LNCaP clone FGC (cell line): ENCODE results near the gene NDUFS7.

Source experiments
- DNase-seq: peaks from one replicate; pipeline ENCODE4 v3.0.0-alpha.2; 2011; ENCODE audit warnings: low read depth
- H3K4me3 ChIP-seq: 2 replicates; pipeline ENCODE4 v1.5.1; 2011; ENCODE audit warnings: mild to moderate bottlenecking, low read depth, low read length, control low read depth
- TF ChIP-seq, protein P1 (sequence below): IDR thresholded peaks from 2 replicates; pipeline ENCODE4 v1.5.1; 2012; ENCODE audit warnings: mild to moderate bottlenecking; ENCODE audit not compliant: control insufficient read depth, insufficient read depth; ENCODE audit errors: extremely low read depth

NDUFS7 gene

DNA sequence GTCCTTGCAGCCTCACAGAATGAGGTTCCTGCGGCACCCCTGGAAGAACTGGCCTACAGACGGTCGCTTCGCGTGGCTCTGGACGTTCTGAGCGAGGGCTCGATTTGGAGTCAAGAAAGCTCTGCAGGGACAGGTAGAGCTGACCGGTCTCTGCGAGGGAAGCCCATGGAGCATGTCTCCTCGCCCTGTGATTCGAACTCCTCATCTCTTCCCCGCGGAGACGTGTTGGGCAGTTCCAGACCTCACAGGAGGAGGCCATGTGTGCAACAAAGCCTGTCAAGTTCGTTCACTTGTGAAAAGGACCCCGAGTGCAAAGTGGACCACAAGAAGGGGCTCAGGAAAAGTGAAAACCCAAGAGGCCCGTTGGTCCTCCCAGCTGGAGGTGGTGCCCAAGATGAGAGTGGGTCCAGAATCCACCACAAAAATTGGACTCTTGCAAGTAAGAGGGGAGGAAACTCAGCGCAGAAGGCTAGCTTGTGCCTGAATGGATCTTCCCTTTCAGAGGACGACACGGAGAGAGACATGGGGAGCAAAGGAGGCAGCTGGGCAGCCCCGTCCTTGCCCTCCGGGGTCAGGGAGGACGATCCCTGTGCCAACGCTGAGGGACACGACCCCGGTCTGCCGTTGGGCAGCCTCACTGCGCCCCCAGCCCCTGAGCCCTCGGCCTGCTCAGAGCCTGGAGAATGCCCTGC is 23.4 kb upstream of the NDUFS7 start:
- DNase-seq = no peak
- H3K4me3 ChIP-seq = no peak overlapping the region
- TF ChIP-seq, protein P1, sequence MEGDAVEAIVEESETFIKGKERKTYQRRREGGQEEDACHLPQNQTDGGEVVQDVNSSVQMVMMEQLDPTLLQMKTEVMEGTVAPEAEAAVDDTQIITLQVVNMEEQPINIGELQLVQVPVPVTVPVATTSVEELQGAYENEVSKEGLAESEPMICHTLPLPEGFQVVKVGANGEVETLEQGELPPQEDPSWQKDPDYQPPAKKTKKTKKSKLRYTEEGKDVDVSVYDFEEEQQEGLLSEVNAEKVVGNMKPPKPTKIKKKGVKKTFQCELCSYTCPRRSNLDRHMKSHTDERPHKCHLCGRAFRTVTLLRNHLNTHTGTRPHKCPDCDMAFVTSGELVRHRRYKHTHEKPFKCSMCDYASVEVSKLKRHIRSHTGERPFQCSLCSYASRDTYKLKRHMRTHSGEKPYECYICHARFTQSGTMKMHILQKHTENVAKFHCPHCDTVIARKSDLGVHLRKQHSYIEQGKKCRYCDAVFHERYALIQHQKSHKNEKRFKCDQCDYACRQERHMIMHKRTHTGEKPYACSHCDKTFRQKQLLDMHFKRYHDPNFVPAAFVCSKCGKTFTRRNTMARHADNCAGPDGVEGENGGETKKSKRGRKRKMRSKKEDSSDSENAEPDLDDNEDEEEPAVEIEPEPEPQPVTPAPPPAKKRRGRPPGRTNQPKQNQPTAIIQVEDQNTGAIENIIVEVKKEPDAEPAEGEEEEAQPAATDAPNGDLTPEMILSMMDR = no peak

DNA sequence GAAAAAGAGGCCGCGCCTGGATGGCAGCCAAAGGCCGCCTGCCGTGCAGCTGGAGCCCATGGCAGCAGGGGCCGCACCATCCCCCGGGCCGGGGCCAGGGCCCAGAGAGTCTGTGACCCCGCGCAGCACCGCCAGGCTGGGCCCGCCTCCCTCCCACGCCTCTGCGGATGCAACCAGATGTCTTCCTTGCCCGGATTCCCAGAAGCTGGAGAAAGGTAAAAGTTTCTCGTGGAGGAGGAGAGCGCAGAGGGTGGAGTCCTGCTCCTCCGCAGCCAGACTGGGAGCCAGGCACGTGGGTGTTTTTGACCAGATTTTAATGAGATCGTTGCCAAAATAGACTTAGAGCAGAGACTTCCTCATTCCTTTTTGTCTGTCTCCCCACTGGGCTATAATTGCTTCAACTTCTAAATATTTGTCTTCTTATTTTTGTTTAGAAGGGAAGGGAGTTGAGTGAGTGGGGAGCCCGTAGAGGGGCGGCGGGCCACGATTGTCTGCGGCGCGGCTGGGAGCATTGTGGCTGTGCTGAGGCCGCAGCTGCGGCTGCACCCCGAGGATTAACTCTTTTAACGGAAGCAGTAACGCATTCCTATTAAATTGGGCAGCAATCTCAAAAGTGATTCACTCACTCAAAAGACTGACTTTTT is 22.8 kb upstream of the NDUFS7 start:
- DNase-seq = no peak
- H3K4me3 ChIP-seq = no peak overlapping the region
- TF ChIP-seq, protein P1 = no peak

DNA sequence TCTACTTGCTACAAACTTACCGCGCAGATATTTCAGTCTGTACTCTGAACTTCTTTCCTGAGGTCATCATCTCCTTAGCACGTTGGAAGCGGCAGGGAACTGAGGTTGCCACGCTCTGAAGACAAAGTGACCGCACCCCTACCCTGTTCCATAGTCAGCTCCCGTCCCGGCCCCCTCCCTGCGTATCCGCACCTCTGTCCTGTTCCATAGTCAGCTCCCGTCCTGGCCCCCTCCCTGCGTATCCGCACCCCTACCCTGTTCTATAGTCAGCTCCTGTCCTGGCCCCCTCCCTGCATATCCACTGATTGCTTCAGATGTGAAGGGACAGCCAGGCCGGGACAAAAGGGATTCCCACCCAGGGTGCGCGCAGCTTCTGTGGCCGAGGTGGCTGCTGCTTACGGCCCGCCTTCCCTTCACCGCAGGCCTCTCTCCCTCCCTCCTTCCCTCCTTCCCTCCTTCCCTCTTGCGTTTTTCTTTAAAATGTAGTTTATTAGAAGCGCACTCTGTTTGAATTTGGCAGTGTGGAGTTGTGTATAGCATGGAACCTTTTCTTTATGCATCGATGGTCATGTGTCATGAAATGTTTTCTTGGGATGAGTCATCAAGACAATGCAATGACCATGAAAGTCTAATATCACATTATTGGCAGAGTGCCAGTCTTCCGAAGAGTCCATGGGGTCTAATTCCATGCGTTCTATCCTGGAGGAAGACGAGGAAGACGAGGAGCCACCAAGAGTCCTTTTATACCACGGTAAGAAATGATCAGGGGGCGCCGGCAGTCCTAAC is 21.9 kb upstream of the NDUFS7 start:
- H3K4me3 ChIP-seq = no peak overlapping the region
- no peak for DNase-seq
- TF ChIP-seq, protein P1 = no peak

DNA sequence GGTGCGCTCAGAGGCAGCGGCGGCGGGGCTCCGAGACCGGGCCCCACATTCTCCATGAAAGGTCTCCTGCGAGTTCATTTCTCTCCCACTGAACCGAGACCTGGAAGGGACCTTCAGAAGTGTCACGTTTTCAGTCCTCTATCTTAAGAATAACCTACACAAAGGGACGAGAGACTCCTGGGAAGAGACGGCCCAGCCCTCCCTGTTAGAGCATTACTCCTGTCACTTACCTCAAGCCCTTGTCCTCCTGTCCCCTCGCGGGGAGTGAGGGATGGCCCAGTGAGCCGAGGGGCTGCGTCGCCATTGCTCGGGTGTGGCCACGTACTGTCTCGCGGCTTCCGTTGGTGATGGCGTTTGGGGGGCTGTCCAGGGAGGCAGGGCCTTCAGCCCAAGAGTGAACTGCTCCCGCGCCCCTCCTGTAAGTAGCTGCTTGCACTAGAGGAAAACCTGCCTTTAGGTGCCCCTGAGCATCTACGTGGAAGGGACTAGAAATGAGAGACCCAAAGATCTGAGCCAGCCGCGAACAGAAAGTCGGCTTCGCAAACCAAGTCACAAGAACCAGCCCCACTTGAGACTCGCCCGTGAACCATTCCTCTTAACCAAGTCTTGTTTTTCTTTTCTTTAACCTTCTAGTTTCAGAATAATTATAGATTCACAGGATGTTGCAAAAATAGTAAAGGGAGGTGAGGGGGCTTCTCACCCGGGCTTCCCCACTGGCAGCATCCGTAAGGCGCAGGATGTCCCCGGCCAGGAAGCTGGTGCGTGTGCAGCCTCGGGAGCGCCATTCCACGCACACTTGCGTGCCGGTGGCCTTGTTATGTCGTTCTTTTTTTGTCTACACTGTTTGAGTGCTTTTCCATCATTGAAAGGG is 21.1 kb upstream of the NDUFS7 start:
- no peak for DNase-seq
- no peak overlapping the region for H3K4me3 ChIP-seq

DNA sequence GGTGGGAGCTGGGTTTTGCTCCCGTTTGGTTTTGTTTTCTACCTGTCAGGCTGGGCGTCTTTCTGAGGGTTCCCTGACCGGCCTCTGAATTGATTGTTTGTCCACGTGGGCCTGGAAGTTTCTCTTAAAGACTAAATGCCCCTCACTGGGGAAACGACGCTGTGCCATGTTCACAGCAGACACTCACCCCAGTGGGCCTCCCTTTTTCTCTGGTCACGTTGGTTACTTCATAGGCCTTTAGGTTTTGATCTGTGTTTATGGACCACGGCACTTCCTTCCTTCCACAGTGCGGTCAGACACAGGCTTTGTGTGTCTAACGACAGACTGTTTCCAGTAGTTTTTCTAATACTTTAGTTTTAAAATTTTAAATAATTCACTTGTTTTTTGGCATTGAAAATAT is 20.1 kb upstream of the NDUFS7 start:
- no peak overlapping the region for H3K4me3 ChIP-seq
- TF ChIP-seq, protein P1 = no peak
- DNase-seq = no peak

More for the DNA sequence above, 21.1 kb upstream of the NDUFS7 start:
- TF ChIP-seq, protein P1 = no peak

DNA sequence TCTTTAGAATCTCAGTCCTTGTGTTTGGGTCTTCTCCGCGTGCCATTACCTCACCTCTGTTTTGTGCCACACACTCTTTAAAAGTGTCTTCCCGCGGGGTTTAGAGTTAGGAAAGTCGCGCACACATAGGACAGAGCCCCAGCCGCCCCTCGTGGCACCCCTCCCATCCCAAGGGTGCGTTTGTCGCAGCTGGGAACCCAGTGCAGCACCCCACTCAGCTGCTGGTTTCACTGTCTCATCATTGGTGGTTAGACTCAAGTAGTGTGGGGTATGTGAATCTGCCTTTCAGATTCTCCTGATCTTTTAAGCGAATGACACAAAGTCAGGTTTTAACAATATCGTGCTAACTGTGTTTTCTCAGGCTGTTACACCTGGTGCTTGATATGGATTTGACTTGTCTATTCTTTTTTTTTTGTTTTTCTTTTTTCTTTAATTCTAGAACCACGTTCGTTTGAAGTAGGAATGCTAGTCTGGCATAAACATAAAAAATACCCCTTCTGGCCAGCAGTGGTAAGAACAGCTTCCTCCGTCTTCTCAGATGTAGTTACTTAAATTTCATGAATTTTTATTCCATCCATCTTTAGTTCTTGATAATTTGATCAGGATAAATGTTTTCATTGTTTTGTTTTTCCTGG is 19.5 kb upstream of the NDUFS7 start:
- no peak for DNase-seq
- H3K4me3 ChIP-seq = no peak overlapping the region
- TF ChIP-seq, protein P1 = no peak
